Measurements from ENCODE around the gene APOBEC4. TPM values are rescaled to one million over a fixed set of nuclear protein-coding genes. Genes with fewer than 3 reads are reported as not detected.

APOBEC4 gene
- total RNA-seq, 1 experiment from 2014 or later = not detected

DNA sequence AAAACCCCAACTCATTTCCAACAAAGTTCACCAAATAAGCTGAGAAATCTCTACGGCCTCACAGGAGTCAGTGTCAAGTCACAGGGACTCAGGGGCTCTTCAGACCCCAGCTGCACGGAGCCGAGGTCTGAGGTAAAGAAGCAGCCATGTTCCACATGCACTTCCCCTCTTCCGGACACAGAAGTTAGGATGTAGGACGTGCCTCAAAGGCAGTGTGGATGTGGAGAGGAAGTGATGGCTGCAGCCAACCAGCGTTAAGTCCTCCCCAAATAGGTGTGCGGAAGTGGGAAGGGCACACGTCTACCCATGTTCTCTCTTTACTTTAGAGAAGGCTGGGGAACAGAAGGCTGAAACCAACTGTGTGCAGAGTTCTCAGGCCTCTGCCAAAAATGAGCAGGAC is 48.3 kb downstream of the APOBEC4 start:
- no peaks in the 10 kb centered on the region for H3K79me2 ChIP-seq (ENCODE audit: low read depth)
- BruUV-seq (replicated peaks) = no TSS peak

DNA sequence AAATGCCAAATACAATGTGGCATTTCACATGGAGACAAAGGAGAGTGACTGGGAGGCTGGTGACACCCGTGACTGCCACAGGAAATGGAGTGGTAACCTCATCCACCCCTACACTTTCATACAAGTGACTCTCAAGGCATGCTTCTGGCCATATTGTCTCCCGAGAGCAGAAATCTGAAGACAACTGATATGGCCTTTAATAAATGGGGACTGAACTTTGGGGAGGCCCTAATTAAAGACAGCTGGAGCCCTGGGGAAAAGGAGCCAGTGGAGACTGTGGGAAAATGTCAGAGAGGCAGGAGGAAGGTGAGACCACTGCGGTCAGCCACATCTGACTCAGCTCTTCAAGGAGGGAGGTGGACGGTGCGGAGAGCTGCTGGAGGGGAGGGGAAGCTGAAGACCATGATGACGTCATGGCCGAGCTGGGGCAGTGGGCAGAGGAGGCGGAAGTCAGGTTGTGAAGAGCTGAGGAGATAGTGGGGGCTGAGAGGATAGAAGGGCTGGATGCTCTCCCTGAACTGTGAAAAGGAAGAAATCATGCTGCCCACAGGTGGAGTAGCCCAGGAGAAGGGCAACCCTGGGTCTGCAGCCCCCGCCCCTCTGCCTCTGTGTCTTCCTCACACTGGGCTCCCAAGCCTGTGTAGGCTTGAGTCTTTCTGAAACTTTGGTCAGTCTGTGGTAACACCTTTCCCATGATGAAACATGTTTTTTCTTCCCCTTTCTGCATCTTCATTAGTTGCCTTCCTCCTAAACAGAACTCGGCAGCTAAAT is 48.9 kb downstream of the APOBEC4 start:
- H4K20me1 ChIP-seq (ENCODE audit: insufficient read depth) = no peaks in the 10 kb centered on the region
- H3K9me2 ChIP-seq (ENCODE audit: insufficient read depth) = no peaks in the 10 kb centered on the region
- no peaks in the 10 kb centered on the region for H3K27me3 ChIP-seq (ENCODE audit: insufficient read depth, low read depth)
- no peak overlapping the region for H3K4me3 ChIP-seq
- no peak overlapping the region for H3K4me2 ChIP-seq
- TF ChIP-seq, protein P1, sequence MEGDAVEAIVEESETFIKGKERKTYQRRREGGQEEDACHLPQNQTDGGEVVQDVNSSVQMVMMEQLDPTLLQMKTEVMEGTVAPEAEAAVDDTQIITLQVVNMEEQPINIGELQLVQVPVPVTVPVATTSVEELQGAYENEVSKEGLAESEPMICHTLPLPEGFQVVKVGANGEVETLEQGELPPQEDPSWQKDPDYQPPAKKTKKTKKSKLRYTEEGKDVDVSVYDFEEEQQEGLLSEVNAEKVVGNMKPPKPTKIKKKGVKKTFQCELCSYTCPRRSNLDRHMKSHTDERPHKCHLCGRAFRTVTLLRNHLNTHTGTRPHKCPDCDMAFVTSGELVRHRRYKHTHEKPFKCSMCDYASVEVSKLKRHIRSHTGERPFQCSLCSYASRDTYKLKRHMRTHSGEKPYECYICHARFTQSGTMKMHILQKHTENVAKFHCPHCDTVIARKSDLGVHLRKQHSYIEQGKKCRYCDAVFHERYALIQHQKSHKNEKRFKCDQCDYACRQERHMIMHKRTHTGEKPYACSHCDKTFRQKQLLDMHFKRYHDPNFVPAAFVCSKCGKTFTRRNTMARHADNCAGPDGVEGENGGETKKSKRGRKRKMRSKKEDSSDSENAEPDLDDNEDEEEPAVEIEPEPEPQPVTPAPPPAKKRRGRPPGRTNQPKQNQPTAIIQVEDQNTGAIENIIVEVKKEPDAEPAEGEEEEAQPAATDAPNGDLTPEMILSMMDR (conservative IDR thresholded peaks at IDR 0.05) = no peak
- no peak for TF ChIP-seq EZH2 (IDR thresholded peaks at IDR 0.05; ENCODE audit: low read depth)
- peak in 1 of 2 experiments; percentile 21 for DNase-seq
- CTCF ChIA-PET = no interaction called here
- H2AFZ ChIP-seq = no peak overlapping the region
- H3F3A ChIP-seq (ENCODE audit: insufficient read depth, low read depth) = peaks cover 8% of the 10 kb centered on the region
- POLR2A ChIA-PET (ENCODE audit: unreplicated experiment) = no interaction called here
- intact Hi-C loops (cut with micrococcal nuclease; ENCODE audit: unreplicated experiment) = no loop called here
- no peak overlapping the region for H3K27ac ChIP-seq
- no peaks in the 10 kb centered on the region for H3K79me2 ChIP-seq (ENCODE audit: low read depth)
- BruUV-seq (replicated peaks) = no TSS peak
- no peaks in the 10 kb centered on the region for H3K36me3 ChIP-seq (ENCODE audit: low read depth)
- H3K4me1 ChIP-seq (replicated peaks; ENCODE audit: insufficient read depth) = peaks cover 32% of the 10 kb centered on the region
- no peaks in the 10 kb centered on the region for H3K9me3 ChIP-seq (ENCODE audit: insufficient read depth, low read depth)

More for the DNA sequence above, 48.3 kb downstream of the APOBEC4 start:
- Histone ChIP-seq H3K27ac (no peak overlapping the region), H2AFZ (no peak overlapping the region), H3K4me2 (no peak overlapping the region), H3K9me3 (ENCODE audit: insufficient read depth, low read depth) (no peaks in the 10 kb centered on the region), H3K4me1 (replicated peaks; ENCODE audit: insufficient read depth) (peaks cover 37% of the 10 kb centered on the region), H3K4me3 (no peak overlapping the region), H3F3A (ENCODE audit: insufficient read depth, low read depth) (peaks cover 13% of the 10 kb centered on the region), H3K27me3 (ENCODE audit: insufficient read depth, low read depth) (no peaks in the 10 kb centered on the region), H3K9me2 (ENCODE audit: insufficient read depth) (no peaks in the 10 kb centered on the region), H3K36me3 (ENCODE audit: low read depth) (no peaks in the 10 kb centered on the region), H4K20me1 (ENCODE audit: insufficient read depth) (no peaks in the 10 kb centered on the region)
- intact Hi-C loops (cut with micrococcal nuclease; ENCODE audit: unreplicated experiment) = no loop called here
- ChIA-PET POLR2A (ENCODE audit: unreplicated experiment) (no interaction called here), CTCF (no interaction called here)
- no peak for TF ChIP-seq EZH2 (IDR thresholded peaks at IDR 0.05; ENCODE audit: low read depth)
- TF ChIP-seq, protein P1 (conservative IDR thresholded peaks at IDR 0.05) = no peak
- peak in 1 of 2 experiments; percentile 24 for DNase-seq

DNA sequence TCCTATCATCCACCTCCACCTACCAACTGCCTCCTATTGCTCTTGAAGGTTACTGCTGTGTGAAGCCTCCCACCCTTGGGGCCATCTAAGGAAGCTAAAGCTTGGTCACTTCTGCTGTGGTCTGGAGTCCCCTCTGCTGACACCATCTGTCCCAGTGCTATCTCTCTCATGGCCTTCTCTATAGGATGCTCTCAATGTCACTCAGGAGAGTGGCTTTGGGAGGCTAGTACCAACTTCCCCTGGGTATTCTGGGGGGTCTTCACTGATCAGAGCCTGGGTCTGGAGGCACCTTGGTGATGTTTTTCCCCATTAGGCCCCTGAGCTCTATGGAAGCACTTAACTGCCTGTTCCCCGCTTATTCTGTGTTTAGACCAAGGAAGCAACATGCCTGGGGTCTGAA is 50.6 kb downstream of the APOBEC4 start:
- H3K4me2 ChIP-seq = no peak overlapping the region
- H3K79me2 ChIP-seq (ENCODE audit: low read depth) = no peaks in the 10 kb centered on the region
- no peaks in the 10 kb centered on the region for H4K20me1 ChIP-seq (ENCODE audit: insufficient read depth)
- H3K36me3 ChIP-seq (ENCODE audit: low read depth) = no peaks in the 10 kb centered on the region
- H3K9me3 ChIP-seq (ENCODE audit: insufficient read depth, low read depth) = no peaks in the 10 kb centered on the region
- H3F3A ChIP-seq (ENCODE audit: insufficient read depth, low read depth) = no peaks in the 10 kb centered on the region; the same call in 1 of the 2 replicates
- no peak overlapping the region for H2AFZ ChIP-seq
- DNase-seq = peak in 1 of 2 experiments; percentile 5
- H3K27me3 ChIP-seq (ENCODE audit: insufficient read depth, low read depth) = no peaks in the 10 kb centered on the region
- ChIA-PET POLR2A (ENCODE audit: unreplicated experiment) (no interaction called here), CTCF (no interaction called here)
- H3K4me3 ChIP-seq = no peak overlapping the region
- H3K4me1 ChIP-seq (replicated peaks; ENCODE audit: insufficient read depth) = peaks cover 15% of the 10 kb centered on the region
- TF ChIP-seq, protein P1 (conservative IDR thresholded peaks at IDR 0.05) = no peak
- TF ChIP-seq EZH2 (IDR thresholded peaks at IDR 0.05; ENCODE audit: low read depth) = no peak
- no peaks in the 10 kb centered on the region for H3K9me2 ChIP-seq (ENCODE audit: insufficient read depth)
- H3K27ac ChIP-seq = no peak overlapping the region
- no TSS peak for BruUV-seq (replicated peaks)
- intact Hi-C loops (cut with micrococcal nuclease; ENCODE audit: unreplicated experiment) = no loop called here

All from PC-9 (cell line).